NCI-H2196 treated with DMSO at 0.1 percent for 48 hours (cell line): ENCODE results near the gene PIGR.

ENCODE experiments used
- DNase-seq: peaks from one replicate; lab custom pipeline; 2025; ENCODE audit not compliant: unreplicated experiment; lab: John Stamatoyannopoulos, UW

The PIGR gene

GRCh38 chr1:206960676-206961386 is 14.6 kb upstream of the PIGR start:
- no peak for DNase-seq

- DNase-seq, result no peak
These were observed 11.9 kb upstream of the PIGR start for GRCh38 chr1:206958144-206958543.

- DNase-seq, result no peak
These were observed 11.4 kb upstream of the PIGR start for GRCh38 chr1:206957639-206958038.

GRCh38 chr1:206955476-206956451 is 9.5 kb upstream of the PIGR start:
- no peak for DNase-seq

- DNase-seq, result no peak
These were observed 8.4 kb upstream of the PIGR start for GRCh38 chr1:206954459-206955342.

- no peak for DNase-seq
These were observed 7.4 kb upstream of the PIGR start for GRCh38 chr1:206953626-206954025.

GRCh38 chr1:206953126-206953525 is 6.9 kb upstream of the PIGR start:
- no peak for DNase-seq

GRCh38 chr1:206952171-206952570 is 5.9 kb upstream of the PIGR start:
- DNase-seq, result no peak

- no peak for DNase-seq
These were observed 5.2 kb upstream of the PIGR start for GRCh38 chr1:206951318-206952100.

- DNase-seq, result no peak
These were observed 3.4 kb upstream of the PIGR start for GRCh38 chr1:206949641-206950040.

- no peak for DNase-seq
These were observed 2.9 kb upstream of the PIGR start for GRCh38 chr1:206949208-206949607.

GRCh38 chr1:206947255-206947654 is 989 bp upstream of the PIGR start:
- DNase-seq, result no peak

GRCh38 chr1:206945779-206946178 is 487 bp downstream of the PIGR start:
- no peak for DNase-seq

GRCh38 chr1:206944703-206945102 is 1.6 kb downstream of the PIGR start:
- DNase-seq, result no peak

- DNase-seq, result no peak
These were observed 4.4 kb downstream of the PIGR start for GRCh38 chr1:206941766-206942418.

- no peak for DNase-seq
These were observed 5.7 kb downstream of the PIGR start for GRCh38 chr1:206940588-206940936.

GRCh38 chr1:206939841-206940587 is 6.3 kb downstream of the PIGR start:
- DNase-seq, result no peak

- DNase-seq, result no peak
These were observed 7.1 kb downstream of the PIGR start for GRCh38 chr1:206939131-206939530.

GRCh38 chr1:206937425-206937824 is 8.8 kb downstream of the PIGR start:
- DNase-seq, result no peak
